NCI-H146 treated with DMSO at 0.1 percent for 48 hours (cell line): ENCODE data around the gene TSTD1.

Experiments used
- DNase-seq: peaks from one replicate; lab custom pipeline; 2025; ENCODE audit not compliant: unreplicated experiment; lab: John Stamatoyannopoulos, UW

TSTD1 gene

GRCh38 chr1:161038523-161039153 lies at the start of gene TSTD1:
TSS of gene TSTD1 (minus strand) at chr1:161038964. CDS start at chr1:161038889, 75 bp downstream.
- DNase-seq = peak; percentile 77

GRCh38 chr1:161086457-161086856 lies 47.7 kb upstream of the TSTD1 start:
- DNase-seq = no peak

- DNase-seq = no peak
Measured at GRCh38 chr1:161085165-161085564, 46.4 kb upstream of the TSTD1 start.

- DNase-seq = no peak
Measured at GRCh38 chr1:161084597-161084988, 45.8 kb upstream of the TSTD1 start.

GRCh38 chr1:161083748-161084596 lies 45.2 kb upstream of the TSTD1 start:
- DNase-seq = no peak

- no peak for DNase-seq
Measured at GRCh38 chr1:161082996-161083747, 44.4 kb upstream of the TSTD1 start.

- no peak for DNase-seq
Measured at GRCh38 chr1:161082483-161082882, 43.7 kb upstream of the TSTD1 start.

GRCh38 chr1:161081519-161081918 lies 42.8 kb upstream of the TSTD1 start:
- no peak for DNase-seq

GRCh38 chr1:161080441-161081405 lies 42.0 kb upstream of the TSTD1 start:
- DNase-seq = peak; percentile 17

GRCh38 chr1:161079436-161080110 lies 40.8 kb upstream of the TSTD1 start:
- no peak for DNase-seq

GRCh38 chr1:161077426-161077825 lies 38.7 kb upstream of the TSTD1 start:
- no peak for DNase-seq

GRCh38 chr1:161076410-161076809 lies 37.6 kb upstream of the TSTD1 start:
- no peak for DNase-seq

GRCh38 chr1:161074676-161075368 lies 36.1 kb upstream of the TSTD1 start:
- DNase-seq = no peak

- no peak for DNase-seq
Measured at GRCh38 chr1:161073474-161074121, 34.8 kb upstream of the TSTD1 start.

- no peak for DNase-seq
Measured at GRCh38 chr1:161072751-161073449, 34.1 kb upstream of the TSTD1 start.

GRCh38 chr1:161071886-161072371 lies 33.2 kb upstream of the TSTD1 start:
- no peak for DNase-seq

- DNase-seq = no peak
Measured at GRCh38 chr1:161070761-161071160, 32.0 kb upstream of the TSTD1 start.

GRCh38 chr1:161069731-161070270 lies 31.0 kb upstream of the TSTD1 start, which contains the start of gene ARHGAP30:
TSS of gene ARHGAP30 (minus strand) at chr1:161069891. CDS start at chr1:161069624, 267 bp downstream.
- DNase-seq = no peak
